GM21786 (cell line): Measurements from ENCODE around the gene HHATL.

Source experiments
- ATAC-seq: cut with Tn5 transposase; IDR thresholded peaks from one replicate; pipeline ENCODE4 v1.9.1; 2021; ENCODE audit not compliant: unreplicated experiment

Gene HHATL

DNA sequence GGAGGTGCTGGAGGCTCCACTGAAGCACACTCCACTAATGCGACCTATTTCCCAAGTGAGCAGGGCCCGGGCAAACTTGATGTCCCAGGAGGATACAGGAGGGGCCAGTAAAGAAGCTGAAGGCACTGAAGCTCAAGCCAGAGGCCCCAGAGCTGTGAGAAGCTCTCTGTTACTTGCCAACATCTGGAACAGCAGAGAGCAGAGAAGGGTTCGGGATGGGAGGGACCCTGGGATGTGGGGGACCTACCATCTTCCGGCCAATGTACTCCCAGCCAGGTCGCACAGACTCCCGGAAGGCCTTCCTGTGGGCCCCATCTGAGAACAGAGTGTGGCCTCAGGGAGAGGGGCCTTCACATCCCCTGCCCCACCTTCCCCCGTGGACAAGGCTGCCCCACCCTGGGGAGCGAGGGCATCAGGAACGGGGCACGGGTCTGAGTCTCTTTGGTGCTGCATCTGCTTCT, 3.1 kb downstream of the HHATL start:
- no peak for ATAC-seq

DNA sequence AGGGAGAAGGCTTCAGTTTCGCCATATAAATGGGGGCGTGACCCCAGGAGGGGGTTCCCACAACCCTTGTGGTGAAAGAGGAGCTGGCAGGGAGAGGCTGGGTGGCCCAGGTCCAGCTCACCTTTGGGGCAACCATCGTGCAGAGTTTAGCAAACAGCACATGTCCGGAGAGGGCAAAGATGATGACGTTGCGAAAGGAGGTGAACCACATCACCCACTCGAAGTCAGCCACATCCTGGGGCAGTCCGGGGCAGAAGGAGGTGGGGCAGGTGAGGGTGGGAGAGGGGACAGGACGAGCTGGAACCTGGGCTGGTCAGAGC, 3.7 kb downstream of the HHATL start:
- no peak for ATAC-seq

DNA sequence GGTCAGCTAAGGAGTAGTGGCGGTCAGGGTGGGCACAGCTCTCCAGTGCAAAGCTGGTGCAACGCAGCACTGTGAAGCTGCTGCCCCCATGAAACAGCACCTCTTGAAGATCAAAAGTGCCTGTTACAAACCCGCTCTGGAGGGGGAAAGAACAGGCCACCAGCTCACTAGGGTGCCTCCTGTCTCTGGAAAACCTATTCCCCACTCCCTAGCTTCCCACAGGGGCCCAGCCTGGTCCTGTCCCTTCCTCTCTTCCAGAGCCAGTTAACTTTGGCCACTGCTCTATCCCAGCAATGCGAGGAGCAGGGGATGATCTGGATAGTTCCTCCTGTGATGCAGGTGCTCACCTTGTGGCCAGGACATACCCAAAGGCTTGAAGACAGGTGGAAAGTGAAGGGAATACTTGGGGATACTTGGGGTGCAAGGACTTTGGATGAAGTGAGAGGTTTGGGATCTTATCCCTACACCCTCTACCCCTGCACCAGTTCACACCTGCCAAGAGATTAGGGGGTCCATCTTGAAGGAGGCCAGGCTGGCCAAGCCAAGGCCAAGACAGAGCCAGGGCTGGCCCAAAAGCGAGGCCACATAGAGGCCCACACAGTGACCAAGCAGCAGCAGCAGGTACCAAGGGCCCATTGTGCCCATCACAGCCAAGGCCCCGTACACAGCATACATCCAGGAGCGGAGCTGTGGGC, 4.2 kb downstream of the HHATL start:
- no peak for ATAC-seq

DNA sequence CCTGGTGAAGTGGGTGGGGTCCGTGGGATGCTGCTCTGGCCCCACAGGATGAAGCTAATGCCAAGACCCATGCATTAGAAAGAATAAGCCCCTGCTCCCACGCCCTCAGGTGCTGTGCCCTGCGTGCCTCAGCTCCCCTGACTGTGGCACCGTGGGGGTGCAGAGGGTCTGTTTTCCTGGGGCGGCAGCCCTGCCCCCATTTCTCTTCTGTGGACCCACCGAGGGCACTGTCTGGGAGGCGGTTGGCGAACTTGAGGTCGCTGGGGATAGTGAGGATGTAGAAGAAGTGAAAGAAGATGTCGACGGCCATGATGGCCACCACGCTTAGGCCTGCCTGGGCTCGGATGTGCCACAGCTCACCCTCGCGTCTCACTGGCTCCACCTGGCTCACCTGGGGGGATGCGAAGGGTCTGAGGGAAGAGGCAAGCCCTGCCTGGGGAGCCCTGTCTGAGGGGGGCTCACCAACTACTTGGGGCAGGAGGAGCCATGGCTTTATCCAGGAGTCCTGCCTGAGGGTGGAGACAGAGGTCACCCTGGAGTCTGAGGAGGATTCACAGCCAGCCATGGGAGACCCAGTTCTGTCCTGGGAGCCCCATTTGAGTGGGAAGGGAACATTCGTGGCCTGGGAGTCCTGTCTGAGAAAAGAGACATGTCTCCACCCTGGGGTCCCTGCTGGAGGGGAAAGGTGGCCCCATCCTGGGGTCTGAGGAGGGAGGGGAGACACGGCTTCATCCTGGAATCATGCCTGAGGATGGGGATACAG, 5.1 kb downstream of the HHATL start:
- no peak for ATAC-seq

DNA sequence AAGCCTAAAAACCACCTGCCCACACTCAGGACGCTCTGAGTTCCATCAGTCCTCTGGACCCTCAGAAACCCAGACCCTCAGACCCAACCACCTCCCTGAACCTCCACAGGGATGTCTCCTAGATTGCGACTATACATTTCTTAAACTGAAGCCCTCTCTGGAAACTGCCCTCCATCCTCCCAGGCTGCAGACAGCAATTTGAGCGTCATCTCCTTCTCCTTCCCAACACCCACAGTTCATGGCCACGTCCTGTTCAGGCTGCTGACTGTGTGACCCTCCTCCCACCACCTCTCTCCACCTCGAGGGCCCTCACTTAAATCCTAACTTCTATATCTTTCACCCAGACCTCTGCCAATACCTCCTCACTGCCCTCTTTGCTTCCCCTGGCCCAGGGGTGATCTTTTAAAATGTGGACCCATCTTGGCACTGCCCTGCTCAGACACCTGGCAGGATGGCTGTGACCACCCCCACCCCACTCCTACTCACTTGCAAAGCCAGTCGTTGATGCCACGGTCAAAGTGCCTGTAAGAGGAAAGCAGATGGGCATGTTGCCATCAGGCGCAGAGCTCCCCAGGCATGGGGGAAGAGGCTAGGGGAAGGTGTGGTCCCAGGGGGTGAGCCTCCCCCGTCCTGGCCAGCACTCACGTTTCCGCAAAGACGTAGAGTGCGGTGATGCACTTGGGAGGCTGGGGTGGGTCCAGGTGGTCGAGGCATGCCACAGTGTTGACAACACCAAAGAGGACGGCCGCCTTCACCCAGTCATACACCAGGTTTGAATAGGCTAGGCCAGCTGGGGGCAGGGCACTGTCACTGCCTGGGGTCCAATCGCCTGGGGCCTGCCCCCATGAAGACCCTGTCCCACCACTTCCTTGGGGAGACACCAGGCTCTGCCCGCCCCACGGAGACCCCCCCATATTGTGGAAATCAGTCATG, 6.0 kb downstream of the HHATL start:
- ATAC-seq = no peak

DNA sequence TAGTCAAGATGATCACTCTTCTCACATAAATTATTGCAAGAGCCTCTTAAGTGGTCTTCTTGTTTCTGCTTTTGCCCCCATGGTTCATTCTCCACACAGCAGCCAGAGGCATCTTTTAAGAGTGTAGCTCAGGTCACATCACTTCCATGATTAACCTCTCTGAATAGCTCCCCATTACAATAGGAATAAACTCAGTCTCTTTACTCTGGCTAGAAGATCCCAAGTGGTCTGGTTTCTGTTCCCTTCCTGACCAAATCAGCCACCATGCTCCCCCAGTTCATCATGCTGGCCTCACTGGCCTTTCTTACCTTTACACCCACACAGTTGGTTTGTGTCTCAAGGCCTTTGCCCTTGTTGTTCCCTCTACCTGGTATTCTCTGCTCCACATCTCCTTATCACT, 8.2 kb downstream of the HHATL start:
- ATAC-seq = no peak

DNA sequence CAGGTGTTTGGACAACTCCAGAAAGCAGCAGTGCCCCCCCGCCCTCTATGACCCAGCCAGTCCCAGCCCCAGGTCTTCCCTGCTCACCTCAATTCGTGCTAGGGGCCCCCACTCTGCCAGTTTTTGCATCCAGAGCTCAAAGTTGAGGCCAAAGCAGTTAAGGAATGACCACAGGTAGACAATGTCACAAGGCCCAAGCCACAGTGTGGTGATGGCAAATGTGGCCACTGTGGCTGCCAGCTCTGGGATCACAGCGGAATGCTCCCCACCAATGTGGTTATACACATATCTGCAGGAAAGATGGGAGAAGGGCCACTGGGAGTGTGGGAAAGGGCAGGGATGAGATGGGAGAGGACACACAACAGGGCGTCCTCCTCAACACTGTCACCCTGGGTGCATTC, 9.1 kb downstream of the HHATL start:
- no peak for ATAC-seq

DNA sequence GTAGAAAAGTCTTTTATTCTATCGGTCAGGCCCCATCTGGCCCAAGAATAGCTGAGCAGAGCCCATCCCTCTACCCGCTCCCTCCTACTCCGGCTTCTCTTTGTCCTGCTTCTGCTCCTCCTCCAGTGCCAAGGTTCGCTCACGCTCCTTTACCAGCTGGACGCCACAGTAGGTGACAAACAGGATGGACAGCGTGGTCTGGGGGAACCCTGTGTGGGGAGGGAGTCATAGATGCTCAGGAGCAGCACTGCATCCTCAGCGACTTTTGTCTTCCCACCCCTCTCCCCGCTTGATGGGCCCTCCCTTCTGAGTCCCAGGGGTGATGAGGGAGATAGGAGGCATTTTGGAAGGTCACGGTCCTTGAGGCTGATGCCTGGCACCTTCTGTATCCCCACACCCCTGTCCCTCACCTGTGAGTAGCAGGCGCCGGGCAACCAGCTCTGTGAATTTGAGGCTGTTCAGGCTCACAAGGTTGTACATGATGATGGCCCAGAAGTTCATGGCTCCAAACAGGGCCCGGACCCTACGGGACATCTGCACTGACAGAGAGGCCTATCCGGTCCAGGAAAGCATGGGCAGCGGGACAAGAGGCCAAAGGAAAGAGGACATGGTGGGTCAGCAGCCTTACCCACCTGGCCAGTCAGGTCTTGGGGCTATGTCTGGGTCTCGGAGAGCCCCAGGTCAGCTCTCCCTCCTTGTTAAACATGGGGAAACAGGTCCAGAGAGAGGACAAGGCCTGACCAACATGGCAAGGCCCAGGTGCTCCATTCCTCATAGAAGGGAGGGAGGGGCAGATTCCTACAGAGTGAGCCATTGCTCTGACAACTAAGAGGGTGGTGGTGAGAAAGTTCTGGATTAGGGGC, 9.7 kb downstream of the HHATL start:
- ATAC-seq = no peak

DNA sequence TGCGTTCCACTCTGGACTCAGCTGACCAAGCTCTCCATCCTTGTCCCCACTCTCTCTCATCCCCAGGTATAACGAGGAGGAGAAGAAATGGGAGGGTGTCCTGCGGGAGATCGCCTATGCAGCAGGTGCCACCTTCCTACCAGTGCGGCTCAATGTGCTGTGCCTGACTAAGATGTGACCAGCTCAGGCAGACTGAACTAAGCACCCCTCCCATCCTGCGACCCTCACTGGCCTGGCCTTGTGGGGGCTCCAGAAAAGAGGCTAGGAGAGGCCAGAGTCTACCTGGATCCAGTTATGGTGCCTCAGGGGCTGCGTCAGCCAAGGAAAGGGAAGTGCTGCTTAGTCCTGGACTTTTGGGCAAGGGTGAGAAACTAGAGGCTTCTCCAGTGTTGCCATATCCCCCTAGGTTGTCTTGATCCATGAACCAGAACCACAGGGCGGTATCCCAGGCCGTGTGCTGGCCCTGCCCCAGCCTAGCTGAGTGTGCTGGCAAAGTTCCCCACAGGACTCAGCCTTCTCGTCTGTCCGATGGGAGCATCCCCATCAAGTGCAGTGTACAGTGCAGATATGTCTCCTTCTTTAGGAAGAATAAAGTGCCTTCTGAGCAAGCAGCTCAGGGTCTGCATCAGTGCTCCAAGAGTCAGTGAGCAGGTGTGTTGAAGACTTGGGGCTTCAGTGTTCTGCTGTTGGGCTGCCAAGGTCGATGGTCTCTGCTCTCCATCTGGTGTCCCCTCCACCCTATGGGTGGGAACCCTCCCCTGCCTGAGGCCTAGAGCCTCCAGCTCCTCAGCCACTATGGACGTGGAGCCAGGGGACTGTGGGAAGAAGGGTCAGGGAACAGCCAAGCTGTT, 10.6 kb downstream of the HHATL start:
- no peak for ATAC-seq

DNA sequence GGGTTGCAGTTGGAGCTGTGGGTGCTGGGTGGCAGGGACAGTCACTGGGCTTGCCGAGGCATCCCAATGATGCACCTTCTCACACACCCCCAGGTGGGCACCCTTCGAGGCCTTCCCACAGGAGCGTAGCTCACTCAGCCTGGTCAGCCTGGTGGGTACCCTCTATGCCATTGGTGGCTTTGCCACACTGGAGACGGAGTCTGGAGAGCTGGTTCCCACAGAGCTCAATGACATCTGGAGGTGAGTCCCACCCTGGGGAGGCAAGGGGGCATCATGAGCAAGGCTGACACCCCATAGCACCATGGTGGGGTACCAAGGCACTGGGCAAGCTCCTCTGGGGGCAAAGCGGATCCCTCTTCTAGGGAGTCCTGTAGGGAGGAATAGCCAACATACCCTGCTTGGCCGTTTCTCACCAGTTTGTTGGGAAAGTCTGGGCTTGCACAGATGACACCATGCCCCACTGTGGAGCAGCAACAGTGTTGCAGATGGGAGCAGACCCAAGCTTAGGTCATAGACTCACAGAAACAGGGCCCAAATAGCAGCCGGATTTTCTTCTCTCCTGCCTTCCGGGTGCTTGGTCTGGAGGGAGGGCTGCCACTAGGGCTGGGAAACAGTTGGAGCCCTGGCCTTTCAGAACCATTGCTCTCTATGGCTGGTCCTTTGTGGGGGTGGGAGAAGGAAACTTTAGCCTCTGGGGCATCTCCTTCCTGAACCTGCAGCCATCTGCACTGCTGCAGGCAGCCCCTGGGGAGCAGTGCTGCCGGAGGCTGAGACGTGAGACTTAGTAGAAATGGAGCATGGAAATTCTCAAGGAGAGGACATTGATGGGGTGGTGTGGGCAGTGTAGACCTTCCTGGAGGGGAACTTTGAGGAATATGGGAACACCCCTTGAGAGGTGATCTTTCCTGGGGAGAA, 11.6 kb downstream of the HHATL start:
- no peak for ATAC-seq

DNA sequence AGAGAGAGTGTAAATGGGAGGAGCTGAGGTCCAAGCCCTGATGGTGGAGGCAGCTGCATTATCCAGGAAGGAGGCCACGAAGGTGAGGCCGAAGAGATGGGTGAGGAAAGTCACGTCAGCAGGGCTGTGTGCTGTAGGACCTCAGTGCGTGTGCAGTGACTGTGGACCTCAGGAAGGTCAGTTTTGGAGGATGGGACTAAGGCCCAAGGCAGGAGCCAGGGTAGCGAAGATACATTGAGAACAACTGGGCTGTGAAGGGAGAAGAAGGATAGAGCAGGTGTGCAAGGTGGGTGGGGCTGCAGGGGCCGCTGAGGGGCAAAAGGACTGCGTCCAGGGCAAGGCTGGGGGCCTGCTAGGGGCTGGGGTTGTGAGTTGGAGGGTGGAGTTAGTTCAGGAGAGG, 12.4 kb downstream of the HHATL start:
- ATAC-seq = no peak

DNA sequence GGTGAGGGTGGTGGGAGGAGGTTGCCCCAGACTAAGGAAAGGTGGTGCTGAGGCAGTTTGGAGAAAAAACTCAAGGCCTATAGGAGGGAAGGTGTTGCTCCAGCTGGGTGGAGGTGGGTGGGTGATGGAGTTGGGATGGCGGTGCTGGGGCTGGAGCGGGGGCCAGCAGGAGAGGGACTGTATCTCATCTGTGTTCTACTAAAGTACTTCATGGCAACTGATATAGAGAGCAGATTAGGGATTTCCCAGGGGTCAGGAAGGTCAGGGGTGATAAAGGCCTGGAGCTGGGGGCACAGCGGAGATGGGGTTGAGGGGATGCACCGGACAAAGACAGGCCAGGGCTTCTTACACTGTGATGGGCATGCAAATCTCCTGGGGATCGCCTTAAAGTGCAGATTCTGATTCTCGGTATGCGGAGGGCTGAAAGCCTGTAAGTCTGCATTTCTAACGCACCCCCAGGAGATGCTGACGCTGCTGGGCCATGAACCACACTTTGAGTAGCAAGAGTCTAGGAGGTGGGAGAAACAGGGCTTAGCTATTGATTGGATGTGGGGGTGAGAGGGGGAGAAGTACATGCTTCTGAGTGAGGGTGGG, 13.1 kb downstream of the HHATL start:
- ATAC-seq = no peak

DNA sequence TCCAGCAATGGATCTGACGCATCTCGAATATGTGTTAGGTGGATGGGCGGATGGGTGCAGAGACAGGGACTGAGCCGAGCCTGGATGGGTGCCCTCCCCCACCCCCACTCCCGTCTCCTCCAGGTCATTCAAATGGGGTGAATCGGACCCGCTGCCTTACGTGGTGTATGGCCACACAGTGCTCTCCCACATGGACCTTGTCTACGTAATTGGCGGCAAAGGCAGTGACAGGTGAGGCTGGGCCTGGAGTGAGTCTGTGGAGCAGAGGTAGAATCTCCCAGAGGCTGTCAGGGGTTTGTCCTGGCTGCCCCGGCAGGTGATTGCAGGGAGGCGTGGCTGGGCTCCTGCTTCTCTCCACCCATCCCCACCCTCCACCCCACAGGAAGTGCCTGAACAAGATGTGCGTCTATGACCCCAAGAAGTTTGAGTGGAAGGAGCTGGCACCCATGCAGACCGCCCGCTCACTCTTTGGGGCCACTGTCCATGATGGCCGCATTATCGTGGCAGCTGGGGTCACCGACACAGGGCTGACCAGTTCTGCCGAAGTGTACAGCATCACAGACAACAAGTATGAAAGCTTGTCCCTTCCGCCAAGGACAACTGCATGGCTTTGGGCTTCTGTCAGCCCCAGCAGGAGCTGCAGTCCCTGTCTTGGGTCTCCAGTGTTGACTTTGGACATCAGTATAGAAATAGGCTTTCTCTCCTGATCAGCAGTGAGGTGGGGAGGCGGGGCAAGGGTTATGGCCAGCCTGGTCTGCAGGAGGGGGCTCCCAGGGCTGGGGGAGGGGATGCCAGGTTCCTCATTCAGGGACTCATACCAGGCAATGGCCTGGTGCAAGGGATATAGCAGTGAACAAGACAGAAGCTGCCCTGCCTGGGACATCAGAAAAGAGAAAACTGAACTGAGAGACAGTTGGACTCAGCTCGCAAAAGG, 13.8 kb downstream of the HHATL start:
- no peak for ATAC-seq

DNA sequence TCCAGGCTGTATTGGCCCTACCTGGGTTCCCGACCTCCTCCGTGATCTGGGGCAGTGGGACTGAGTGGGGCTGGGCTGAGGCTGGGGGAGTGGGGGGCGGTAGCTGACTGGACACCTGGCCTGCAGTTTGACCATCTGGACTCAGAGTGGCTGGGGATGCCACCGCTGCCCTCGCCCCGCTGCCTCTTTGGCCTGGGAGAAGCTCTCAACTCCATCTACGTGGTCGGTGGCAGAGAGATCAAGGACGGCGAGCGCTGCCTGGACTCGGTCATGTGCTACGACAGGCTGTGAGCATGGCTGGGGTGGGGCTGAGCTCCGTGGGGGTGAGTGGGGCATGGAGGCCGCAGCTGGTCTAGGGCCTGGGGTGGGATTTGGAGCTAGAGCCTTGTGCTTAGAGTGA, 14.6 kb downstream of the HHATL start:
- no peak for ATAC-seq

DNA sequence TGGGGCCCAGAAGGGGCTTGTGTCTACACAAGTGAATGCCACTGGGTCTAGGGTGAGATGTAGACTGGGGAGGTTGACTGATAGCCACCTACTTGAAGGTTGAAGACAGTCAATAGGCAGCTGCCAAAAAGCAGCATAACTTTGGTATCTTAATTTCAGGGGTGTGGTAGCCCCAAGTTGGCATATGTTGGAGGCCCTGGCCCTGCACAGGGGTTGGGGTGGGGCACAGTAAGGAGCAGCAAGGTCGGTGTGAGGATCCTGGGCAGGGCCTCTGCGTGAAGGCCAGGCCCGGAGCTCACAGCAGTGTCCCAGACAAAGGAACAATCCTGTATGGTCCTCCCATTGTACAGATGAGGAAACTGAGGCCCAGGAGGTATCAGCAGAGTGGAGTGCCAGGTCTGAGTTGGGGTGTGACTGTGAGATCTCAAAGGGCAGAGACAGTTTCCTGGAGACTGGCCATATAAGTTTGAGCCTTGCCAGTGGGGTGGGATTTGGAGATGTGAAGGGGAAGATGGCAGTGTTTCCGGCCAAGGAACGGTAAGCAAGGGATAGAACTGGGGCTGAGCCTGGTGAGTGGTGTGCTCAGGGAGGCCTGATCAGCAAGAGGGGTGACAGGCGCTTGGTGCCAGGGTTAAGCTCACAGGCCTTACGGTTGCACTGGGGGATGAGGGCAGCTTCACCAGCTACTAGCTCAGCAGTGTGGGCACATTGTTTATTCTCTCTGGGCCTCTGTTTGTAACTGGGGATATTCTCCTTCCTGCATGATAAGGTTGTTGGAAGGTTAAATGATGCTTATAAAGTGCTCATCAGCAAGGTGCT, 15.6 kb downstream of the HHATL start:
- no peak for ATAC-seq
